ENCODE measurements around the gene LAMTOR5.

Gene LAMTOR5

GRCh38 chr1:110430366-110430765, 22.9 kb upstream of the LAMTOR5 start:
- no peak for DNase-seq (ENCODE audit: low read depth, low spot score)
- no peak overlapping the region for H3K4me3 ChIP-seq (ENCODE audit: low read depth, low read length)
- TF ChIP-seq CTCF (IDR thresholded peaks at IDR 0.05; ENCODE audit: low read depth, low read length), result no peak
- in situ Hi-C loops (cut with HindIII; ENCODE audit: low sequenced_read_pairs), result no loop called here

GRCh38 chr1:110428946-110429345, 21.5 kb upstream of the LAMTOR5 start:
- DNase-seq (ENCODE audit: low read depth, low spot score), result no peak
- in situ Hi-C loops (cut with HindIII; ENCODE audit: low sequenced_read_pairs), result no loop called here
- no peak overlapping the region for H3K4me3 ChIP-seq (ENCODE audit: low read depth, low read length)
- TF ChIP-seq CTCF (IDR thresholded peaks at IDR 0.05; ENCODE audit: low read depth, low read length), result no peak

GRCh38 chr1:110426854-110427253, 19.4 kb upstream of the LAMTOR5 start:
- H3K4me3 ChIP-seq (ENCODE audit: low read depth, low read length), result no peak overlapping the region
- no peak for DNase-seq (ENCODE audit: low read depth, low spot score)
- no peak for TF ChIP-seq CTCF (IDR thresholded peaks at IDR 0.05; ENCODE audit: low read depth, low read length)
- in situ Hi-C loops (cut with HindIII; ENCODE audit: low sequenced_read_pairs), result no loop called here

- no peak for DNase-seq (ENCODE audit: low read depth, low spot score)
- TF ChIP-seq CTCF (IDR thresholded peaks at IDR 0.05; ENCODE audit: low read depth, low read length), result no peak
- no peak overlapping the region for H3K4me3 ChIP-seq (ENCODE audit: low read depth, low read length)
- in situ Hi-C loops (cut with HindIII; ENCODE audit: low sequenced_read_pairs), result no loop called here
Observed at GRCh38 chr1:110425612-110426152, 18.2 kb upstream of the LAMTOR5 start.

GRCh38 chr1:110424699-110425611, 17.5 kb upstream of the LAMTOR5 start:
- no peak for DNase-seq (ENCODE audit: low read depth, low spot score)
- H3K4me3 ChIP-seq (ENCODE audit: low read depth, low read length), result no peak overlapping the region
- in situ Hi-C loops (cut with HindIII; ENCODE audit: low sequenced_read_pairs), result no loop called here
- TF ChIP-seq CTCF (IDR thresholded peaks at IDR 0.05; ENCODE audit: low read depth, low read length), result no peak

GRCh38 chr1:110420874-110421793, 13.6 kb upstream of the LAMTOR5 start:
- H3K4me3 ChIP-seq (ENCODE audit: low read depth, low read length), result no peak overlapping the region
- no peak for TF ChIP-seq CTCF (IDR thresholded peaks at IDR 0.05; ENCODE audit: low read depth, low read length)
- in situ Hi-C loops (cut with HindIII; ENCODE audit: low sequenced_read_pairs), result no loop called here
- DNase-seq (ENCODE audit: low read depth, low spot score), result peak; percentile 46

Data from astrocyte of the spinal cord (primary cell).